Embryonic facial prominence (tissue), 1 donor: Measurements from ENCODE around the gene CCL18.
"Not testable (repeated sequence)": the region's sequence is repeated elsewhere in the genome, so short reads cannot be mapped to it uniquely, and the experiment has no call there.

Source experiments
- DNase-seq: peaks from one replicate; pipeline ENCODE4 v3.0.0-alpha.2; 2016; ENCODE audit errors: extremely low spot score

CCL18 gene

GRCh38 chr17:36063786-36064541, at the start of gene CCL18:
TSS of gene CCL18 (plus strand) at chr17:36064272. CDS start at chr17:36064343, 71 bp downstream.
- no peak for DNase-seq

DNA sequence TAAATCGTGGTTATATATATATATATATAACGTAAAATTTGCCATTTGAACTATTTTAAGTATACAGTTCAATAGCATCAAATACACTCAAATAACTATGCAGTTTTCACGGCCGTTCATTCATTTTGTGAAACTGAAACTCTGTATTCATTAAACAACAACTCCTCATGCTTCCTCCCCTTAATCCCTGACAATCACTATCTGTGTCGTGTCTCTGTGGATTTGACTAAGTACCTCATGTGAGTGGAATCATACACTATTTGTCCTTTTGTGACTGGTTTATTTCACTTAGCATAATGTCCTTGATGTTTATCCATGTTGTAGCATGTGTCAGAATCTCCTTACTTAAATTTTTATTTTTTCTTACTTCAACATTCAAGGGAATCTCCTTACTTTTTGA, 49.1 kb upstream of the CCL18 start:
- no peak for DNase-seq

GRCh38 chr17:36015895-36016294, 48.2 kb upstream of the CCL18 start:
- not testable (repeated sequence) for DNase-seq

GRCh38 chr17:36016555-36016954, 47.5 kb upstream of the CCL18 start:
- no peak for DNase-seq

DNA sequence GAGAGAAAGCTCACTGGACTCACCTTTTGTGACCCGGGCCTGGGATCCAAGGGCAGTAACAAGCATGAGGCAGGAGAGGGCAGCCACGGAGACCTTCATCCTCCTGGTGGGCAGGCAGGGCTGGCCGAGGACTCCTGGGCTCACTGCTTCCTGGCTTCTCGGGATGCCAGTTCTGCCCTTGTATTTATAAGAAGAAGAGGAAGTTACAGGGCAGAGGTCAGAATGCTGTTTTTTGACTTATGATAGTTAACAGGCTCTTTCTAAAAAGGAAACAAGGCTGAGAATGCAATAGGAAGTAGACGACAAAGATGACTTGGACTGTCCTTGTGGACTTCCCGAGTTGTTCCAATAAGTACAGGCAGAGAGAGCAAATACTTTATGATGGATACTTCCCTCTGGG, 46.3 kb upstream of the CCL18 start, which contains the start of gene CCL23:
TSS of gene CCL23 (minus strand) at position 174 of the 400 bp plus-strand sequence. CDS start at position 99, 75 bp downstream.
- DNase-seq = no peak

DNA sequence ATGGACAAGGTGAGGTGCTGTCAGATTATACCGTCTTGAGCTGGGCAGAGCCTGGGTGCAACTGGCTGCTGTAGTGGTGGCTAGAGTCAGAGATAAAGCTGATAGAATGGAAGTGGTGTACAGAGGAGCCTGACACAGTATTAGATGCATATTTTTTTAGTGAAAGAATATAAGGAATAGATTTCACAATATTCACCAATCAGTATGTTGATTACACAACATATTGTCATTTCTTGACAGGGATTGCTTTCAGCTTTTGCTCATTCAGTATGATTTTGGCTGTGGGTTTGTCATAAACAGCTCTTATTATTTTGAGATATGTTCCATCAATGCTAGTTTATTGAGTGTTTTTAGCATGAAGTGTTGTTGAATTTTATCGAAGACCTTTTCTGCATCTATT, 44.6 kb upstream of the CCL18 start:
- DNase-seq = no peak

GRCh38 chr17:36024106-36024869, 39.8 kb upstream of the CCL18 start:
- DNase-seq = no peak

- no peak for DNase-seq
These were observed 36.3 kb upstream of the CCL18 start for GRCh38 chr17:36027761-36028160.

DNA sequence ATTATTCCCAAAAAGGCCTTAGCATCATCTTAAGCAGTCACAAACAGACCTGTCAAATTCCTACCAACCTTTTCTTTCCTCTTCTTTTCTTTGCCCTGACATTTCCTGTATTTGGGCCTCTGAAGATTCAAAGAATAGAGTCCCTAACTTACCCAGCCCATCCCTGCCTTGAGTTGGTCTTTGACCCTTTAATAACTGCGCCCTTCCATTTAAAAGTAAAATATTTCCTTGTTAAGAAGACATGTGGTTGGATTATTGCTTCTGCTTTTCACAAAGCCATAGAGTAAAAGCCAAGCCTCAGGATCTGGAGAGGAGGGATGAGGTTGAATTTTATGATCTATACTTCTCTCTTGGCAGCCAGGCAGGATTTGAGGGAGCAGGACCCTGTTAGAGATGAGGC, 33.1 kb upstream of the CCL18 start:
- DNase-seq = no peak

GRCh38 chr17:36034127-36034526, 29.9 kb upstream of the CCL18 start:
- DNase-seq = no peak

- no peak for DNase-seq
These were observed 27.8 kb upstream of the CCL18 start for GRCh38 chr17:36036235-36036634.

GRCh38 chr17:36048066-36048465, 16.0 kb upstream of the CCL18 start:
- DNase-seq = no peak

DNA sequence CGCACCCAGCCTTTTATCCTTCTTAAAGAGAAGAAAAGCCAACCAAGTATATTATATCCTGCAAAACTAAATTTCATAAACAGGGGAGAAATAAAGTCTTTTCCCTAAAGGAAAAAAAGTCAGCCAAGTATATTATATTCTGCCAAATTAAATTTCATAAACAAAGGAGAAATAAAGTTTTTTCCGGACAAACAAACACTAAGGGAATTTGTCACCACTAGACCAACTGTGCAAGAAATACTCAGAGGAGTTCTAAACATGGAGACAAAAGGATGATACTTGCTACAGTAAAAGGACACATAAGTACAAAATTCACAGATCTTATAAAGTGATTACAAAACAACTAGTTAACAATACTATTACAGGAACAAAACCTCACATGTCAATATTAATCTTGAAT, 14.4 kb upstream of the CCL18 start:
- DNase-seq = no peak

GRCh38 chr17:36055171-36055570, 8.9 kb upstream of the CCL18 start:
- no peak for DNase-seq

DNA sequence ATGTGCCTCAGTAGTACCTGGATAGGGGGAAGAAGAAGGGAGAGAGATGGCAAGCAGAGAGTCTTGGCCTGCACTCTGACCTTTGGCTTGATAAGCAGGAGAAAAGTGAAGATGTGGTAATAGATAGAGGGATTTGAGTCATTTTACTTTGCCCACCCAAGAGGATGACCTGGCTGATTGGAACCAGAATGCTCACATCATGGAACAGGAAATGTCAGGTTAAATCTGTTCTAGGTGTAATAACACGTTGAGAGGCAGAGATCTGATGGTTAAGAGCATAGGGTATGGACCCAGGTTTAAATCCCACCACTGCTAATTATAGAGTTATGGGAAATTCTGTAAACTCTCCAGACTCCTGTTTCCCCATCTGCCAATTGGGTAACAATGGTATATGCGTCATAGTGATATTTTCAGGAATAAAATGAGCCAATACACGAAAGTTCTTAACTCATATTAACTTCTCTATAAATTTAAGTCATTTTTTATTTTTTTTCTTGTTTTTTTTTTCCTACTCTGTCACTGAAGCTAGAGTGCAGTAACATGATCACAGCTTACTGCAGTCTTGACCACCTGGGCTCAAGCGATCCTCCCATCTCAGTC, 8.1 kb upstream of the CCL18 start:
- DNase-seq = no peak

GRCh38 chr17:36057911-36058310, 6.2 kb upstream of the CCL18 start:
- DNase-seq = no peak

GRCh38 chr17:36059406-36059805, 4.7 kb upstream of the CCL18 start:
- DNase-seq = no peak

DNA sequence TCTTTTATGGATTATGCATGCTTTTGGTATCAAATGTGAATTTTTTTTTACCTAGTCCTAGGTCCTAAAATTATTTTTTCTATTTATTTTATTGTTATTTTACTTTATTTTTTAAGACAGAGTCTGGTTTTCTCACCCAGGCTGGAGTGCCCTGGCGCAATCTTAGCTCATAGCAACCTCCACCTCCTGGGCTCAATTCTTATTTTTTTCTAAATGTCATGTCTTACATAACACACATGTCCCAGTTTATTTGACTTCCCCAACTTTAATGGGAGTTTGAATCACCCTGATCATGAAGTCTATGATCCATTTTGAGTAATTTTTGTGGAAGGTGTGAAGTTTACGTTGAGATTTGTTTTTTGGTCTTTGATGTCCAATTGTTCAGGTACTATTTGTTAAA, 3.3 kb upstream of the CCL18 start:
- DNase-seq = no peak

DNA sequence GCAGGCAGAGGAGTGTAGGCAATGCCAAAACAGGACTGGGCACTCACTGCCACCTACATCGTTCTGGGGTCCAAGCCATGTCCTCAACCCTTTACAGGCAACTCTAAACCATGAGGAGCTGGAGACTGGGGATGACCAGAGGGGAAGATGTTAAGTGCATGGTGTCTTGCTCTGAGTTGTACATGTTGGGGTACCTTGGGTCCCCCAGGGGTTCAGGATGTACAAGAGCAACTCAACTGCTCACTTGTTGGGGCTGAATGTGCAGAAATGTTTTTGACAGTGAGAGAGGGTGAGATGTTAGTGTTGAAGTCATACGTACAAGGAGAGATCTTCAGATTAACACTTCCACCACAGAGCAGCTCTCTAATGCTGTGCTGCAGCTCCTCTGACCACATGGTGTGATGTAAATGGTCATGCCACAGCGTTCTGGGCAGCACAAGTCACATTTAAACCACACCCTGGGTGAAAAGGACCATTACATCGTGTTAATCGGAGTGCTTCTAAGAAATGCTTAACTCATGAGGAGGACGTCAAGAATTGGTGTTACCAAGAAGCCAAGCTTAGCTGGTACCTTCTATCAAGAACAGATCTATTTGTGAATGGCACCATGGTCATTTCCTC, 2.4 kb downstream of the CCL18 start:
- DNase-seq = no peak

DNA sequence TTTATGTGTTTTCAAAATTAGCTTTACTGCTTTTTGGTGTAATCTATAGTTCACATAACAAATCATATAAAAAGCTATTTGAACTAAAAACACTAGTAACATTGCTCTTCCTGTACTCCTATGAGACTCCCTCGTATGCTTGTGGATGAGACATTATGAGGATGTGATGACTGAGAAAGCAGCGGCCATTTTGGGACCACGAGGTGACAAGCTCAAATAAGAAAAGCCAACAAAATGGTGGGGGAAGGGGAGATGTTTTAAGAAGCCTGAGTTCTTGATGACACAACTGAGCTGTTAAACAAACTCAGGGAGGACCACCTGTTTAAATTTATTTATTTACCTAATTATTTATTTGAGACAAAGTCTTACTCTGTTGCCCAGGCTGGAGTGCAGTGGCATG, 4.5 kb downstream of the CCL18 start:
- DNase-seq = no peak

GRCh38 chr17:36069136-36069535, 5.1 kb downstream of the CCL18 start:
- DNase-seq = no peak

DNA sequence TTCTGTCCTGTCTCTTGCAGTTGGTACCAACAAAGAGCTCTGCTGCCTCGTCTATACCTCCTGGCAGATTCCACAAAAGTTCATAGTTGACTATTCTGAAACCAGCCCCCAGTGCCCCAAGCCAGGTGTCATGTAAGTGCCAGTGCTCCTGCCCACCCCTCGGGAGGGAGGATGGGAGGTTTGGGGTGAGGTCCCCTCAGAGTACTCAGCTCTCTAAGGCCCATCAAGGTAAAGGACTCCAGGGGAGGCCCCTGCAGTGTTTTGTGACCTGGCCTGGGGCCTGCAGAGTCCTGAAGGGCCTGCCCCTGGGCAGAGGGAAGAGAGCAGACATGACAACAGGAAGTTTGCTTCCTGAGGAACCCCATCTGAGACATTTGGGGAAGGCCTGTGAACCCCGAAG, 6.4 kb downstream of the CCL18 start:
- DNase-seq = no peak
